ENCODE measurements around the gene OLAH.
"Not testable (repeated sequence)": the region's sequence is repeated elsewhere in the genome, so short reads cannot be mapped to it uniquely, and the experiment has no call there.

The OLAH gene

GRCh38 chr10:15043674-15044073 is at the start of gene OLAH:
Gene OLAH (plus strand): TSS chr10:15043943. CDS start chr10:15047289, 3,346 bp downstream.
- DNase-seq (ENCODE audit: low spot score) = no peak

GRCh38 chr10:14995964-14996565 is 47.7 kb upstream of the OLAH start:
- DNase-seq (ENCODE audit: low spot score) = no peak

GRCh38 chr10:15013530-15013929 is 30.2 kb upstream of the OLAH start:
- not testable (repeated sequence) for DNase-seq (ENCODE audit: low spot score)

GRCh38 chr10:15015451-15015850 is 28.3 kb upstream of the OLAH start:
- DNase-seq (ENCODE audit: low spot score) = no peak

GRCh38 chr10:15020966-15021365 is 22.8 kb upstream of the OLAH start:
- not testable (repeated sequence) for DNase-seq (ENCODE audit: low spot score)

GRCh38 chr10:15023079-15023478 is 20.7 kb upstream of the OLAH start:
- DNase-seq (ENCODE audit: low spot score) = not testable (repeated sequence)

- not testable (repeated sequence) for DNase-seq (ENCODE audit: low spot score)
Measured at GRCh38 chr10:15024017-15025004, 19.4 kb upstream of the OLAH start.

GRCh38 chr10:15025040-15025439 is 18.7 kb upstream of the OLAH start:
- DNase-seq (ENCODE audit: low spot score) = not testable (repeated sequence)

GRCh38 chr10:15027741-15028140 is 16.0 kb upstream of the OLAH start:
- no peak for DNase-seq (ENCODE audit: low spot score)

GRCh38 chr10:15035385-15036301 is 8.1 kb upstream of the OLAH start:
- DNase-seq (ENCODE audit: low spot score) = no peak

GRCh38 chr10:15037691-15038090 is 6.1 kb upstream of the OLAH start:
- no peak for DNase-seq (ENCODE audit: low spot score)

GRCh38 chr10:15038416-15038815 is 5.3 kb upstream of the OLAH start:
- DNase-seq (ENCODE audit: low spot score) = no peak

- DNase-seq (ENCODE audit: low spot score) = no peak
Measured at GRCh38 chr10:15045380-15045779, 1.6 kb downstream of the OLAH start.

- peak; percentile 11 for DNase-seq (ENCODE audit: low spot score)
Measured at GRCh38 chr10:15046626-15047025, 2.9 kb downstream of the OLAH start.

GRCh38 chr10:15049533-15049932 is 5.8 kb downstream of the OLAH start:
- DNase-seq (ENCODE audit: low spot score) = no peak

GRCh38 chr10:15052121-15052520 is 8.4 kb downstream of the OLAH start:
- DNase-seq (ENCODE audit: low spot score) = no peak

GRCh38 chr10:15053061-15053460 is 9.3 kb downstream of the OLAH start:
- no peak for DNase-seq (ENCODE audit: low spot score)

- no peak for DNase-seq (ENCODE audit: low spot score)
Measured at GRCh38 chr10:15058689-15059088, 14.9 kb downstream of the OLAH start.

- no peak for DNase-seq (ENCODE audit: low spot score)
Measured at GRCh38 chr10:15059914-15060313, 16.2 kb downstream of the OLAH start.

- DNase-seq (ENCODE audit: low spot score) = no peak
Measured at GRCh38 chr10:15060638-15061037, 16.9 kb downstream of the OLAH start.

- no peak for DNase-seq (ENCODE audit: low spot score)
Measured at GRCh38 chr10:15067154-15067553, 23.4 kb downstream of the OLAH start.

GRCh38 chr10:15068802-15069201 is 25.1 kb downstream of the OLAH start:
- DNase-seq (ENCODE audit: low spot score) = peak; percentile 32
